GM21737 (cell line): ENCODE results near the gene SPEG.

ENCODE experiments used
- ATAC-seq: cut with Tn5 transposase; IDR thresholded peaks from one replicate; pipeline ENCODE4 v1.9.1; 2021; ENCODE audit warnings: mild to moderate bottlenecking, moderate library complexity; ENCODE audit not compliant: unreplicated experiment

Gene SPEG

DNA sequence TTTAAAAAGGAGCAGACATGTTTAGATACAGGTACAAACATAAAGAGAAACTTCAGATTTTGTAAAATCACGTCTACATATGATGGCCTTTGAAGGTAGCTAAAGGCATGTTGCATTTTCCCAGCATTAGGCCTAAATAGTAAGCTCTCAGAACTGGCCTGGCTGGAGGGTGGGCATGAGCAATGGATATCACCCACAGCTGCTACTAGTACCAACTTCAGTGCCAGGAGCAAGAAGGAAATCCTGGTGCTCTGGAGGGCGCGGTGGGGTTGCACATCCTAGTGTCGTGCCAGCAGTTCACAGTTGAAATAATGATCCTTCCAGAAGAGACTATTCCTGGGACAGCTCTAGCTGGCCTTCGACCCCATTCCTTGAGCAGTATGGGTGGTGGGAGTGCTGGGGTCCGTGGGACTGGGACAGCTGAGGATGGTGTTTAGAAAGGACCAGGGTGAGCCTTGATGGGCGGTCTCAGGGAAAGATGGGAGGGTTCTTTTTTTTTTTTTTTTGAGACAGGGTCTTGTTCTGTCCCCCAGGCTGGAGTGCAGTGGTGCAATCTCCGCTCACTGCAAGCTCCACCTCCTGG lies 11.6 kb upstream of the SPEG start:
- ATAC-seq = no peak

DNA sequence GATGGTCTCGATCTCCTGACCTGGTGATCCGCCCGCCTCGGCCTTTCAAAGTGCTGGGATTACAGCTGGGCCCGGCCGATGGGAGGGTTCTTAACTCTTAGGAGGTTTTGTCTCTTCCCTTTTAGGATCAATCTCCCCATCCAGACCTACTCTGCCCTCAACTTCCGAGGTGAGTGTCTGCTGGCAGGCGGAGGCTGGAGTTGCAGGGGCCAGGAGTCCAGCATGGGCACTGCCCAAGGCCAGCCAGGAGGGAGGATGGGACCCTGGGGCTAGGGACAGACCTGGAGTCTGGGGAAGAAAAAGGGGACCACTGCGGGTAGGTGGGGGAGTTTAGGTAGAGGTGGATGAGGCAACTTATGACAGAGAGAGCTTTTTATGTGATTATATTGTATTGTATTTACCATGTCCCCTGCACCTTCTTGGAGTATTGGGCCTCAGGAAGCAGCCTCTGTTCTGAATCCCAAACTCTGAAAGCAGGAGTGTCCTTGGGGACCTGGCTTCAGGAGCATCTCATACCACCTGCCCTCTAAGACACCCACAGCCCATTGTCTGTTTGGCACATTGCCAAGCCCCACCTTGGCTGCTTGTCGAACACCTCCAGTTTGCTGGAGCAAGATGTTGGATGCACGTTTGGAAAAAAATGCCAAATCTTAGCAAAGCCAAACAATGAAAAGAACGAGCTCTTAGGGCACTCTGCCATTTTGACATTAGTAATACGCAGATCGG lies 10.8 kb upstream of the SPEG start:
- no peak for ATAC-seq

- ATAC-seq = no peak
Observed at GRCh38 chr2:219425238-219426067, 9.2 kb upstream of the SPEG start.

- ATAC-seq = no peak
Observed at GRCh38 chr2:219426068-219426443, 8.6 kb upstream of the SPEG start.

DNA sequence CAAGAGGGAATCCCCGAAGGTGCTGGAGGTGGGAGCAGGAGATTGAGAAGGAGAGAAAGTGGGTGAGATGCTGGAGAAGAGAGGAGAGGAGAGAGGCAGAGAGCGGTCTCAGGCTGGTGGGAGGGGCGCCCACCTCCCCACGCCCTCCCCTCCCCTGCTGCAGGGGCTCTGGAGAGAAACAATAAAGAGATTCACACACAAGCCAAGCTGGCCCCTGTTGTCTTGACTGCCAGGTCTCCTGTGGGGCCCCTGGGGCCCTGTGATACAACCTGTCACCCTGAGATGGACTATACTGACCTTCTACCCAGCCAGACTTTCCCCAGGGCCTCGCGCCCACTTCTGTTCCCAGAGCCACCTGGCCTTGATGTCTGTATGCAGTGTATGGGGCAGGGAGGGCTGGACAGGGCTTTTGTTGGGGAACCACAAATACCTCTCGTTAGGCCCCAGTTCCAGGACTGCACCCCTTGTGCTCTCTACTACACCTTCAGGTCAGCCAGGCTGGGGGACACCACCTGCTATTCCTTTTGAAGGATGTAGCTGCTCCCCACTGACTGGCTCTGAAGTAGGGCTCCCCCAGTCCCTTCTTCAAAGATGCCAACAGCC lies 8.0 kb upstream of the SPEG start:
- no peak for ATAC-seq

DNA sequence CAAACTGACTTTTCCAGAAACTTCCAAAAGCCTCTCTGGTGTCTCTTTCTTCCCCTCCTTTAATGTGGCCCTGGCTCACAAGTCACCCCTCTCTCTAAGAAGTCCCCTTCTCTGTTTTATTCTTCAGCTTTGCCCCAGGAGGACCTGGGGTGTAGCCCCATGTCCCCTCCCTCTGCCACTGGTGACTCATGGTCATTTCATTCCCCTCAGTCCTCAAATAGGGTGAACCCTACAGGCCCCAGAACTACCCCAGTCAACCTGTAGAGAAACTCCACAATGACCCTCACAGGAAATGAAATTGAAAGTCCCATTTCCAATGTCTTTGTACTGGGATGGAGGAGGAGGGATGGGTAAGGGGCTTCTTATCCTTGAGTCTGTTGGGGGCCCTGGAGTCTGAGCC lies 6.2 kb upstream of the SPEG start:
- no peak for ATAC-seq

DNA sequence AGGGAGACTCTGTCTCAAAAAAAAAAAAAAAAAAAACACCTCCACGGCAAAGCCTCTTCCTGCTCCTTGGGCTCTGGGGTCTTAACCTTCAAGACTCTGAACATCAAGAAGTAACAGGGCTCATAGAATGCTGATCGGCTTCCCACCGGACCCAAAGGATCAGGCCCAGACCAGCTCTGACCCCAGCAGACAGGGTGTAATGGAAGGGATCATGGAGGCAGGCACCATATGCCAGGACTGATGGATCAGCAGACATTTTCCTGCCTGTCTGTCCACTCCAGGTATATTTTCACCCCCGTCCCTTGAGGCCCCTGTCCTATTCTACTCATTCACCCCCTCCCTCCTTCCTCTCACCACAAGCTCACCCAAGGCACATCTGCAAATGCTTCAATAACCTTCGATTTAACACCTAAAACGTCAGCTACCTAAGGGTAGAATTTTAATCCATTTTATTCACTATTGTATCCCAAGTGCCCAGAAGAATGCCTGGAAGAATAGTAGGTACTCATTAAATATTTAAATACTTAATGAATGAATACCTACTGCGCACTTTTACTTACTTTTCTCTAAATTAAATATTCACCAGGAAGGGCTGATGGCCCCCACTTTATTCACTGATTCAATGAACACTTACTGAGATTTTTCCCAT lies 4.6 kb upstream of the SPEG start:
- ATAC-seq = no peak

- no peak for ATAC-seq
Observed at GRCh38 chr2:219430633-219431615, 3.7 kb upstream of the SPEG start.

GRCh38 chr2:219433666-219434467 lies 776 bp upstream of the SPEG start:
- ATAC-seq = no peak

DNA sequence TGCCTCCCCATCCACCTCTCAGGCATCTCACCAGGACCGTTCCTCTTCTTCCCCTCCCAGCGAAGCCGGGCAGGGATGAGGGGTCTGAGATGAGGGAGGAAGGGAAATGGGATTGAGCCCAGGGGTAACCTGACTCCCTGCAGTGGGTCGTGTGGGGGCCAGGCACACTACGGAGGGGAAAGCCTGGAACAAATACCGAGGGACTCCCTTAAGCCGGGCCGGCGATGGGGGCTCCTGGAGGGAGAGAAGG lies 250 bp upstream of the SPEG start:
- no peak for ATAC-seq

DNA sequence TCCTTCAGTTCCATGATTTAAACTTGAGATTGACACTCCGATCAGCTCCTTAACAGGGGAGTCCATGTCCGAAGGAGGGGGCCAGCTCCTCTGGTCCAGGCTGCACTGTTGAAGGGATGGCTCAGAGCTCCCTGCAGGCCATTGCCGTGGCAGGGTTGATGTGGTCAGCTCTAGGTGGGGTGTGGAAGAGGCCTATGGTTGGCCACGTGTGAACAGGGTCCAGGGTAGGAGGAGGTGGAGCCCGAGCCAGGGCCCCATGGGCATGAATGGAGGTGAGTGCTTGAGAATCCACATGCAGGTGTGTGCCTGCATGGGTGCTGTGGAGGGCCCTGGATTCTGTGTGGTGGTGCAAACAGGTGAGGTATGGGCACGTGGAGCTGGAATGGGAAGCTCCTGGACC lies 1.1 kb downstream of the SPEG start:
- ATAC-seq = no peak

- no peak for ATAC-seq
Observed at GRCh38 chr2:219436491-219436890, 1.8 kb downstream of the SPEG start.

- ATAC-seq = no peak
Observed at GRCh38 chr2:219437141-219437540, 2.5 kb downstream of the SPEG start.

DNA sequence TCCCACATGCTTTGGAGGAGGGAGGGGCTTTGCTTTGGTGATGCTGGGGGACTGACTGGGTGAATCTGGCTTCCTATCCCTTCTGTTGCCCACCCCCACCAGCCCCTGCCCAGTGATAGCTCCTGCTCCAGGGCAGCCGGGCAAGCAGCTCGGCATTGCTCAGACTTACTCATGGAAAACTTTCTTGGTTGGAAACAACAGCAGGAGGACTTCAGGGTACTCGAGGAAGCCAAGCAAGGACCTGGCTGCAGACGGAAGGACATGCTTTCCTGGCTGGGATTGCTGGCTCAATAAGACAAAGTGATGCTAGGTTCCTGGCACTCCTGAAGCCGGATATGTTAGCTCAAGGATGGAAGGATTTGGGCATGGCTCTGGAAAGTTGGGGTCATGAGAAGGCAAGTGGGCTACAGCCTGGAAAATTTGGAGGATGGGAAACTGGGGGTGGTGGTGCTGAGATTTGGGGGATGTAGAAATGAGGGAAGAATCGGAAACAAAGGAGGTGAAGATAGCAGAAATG lies 3.1 kb downstream of the SPEG start:
- no peak for ATAC-seq

- no peak for ATAC-seq
Observed at GRCh38 chr2:219438453-219438852, 3.8 kb downstream of the SPEG start.

DNA sequence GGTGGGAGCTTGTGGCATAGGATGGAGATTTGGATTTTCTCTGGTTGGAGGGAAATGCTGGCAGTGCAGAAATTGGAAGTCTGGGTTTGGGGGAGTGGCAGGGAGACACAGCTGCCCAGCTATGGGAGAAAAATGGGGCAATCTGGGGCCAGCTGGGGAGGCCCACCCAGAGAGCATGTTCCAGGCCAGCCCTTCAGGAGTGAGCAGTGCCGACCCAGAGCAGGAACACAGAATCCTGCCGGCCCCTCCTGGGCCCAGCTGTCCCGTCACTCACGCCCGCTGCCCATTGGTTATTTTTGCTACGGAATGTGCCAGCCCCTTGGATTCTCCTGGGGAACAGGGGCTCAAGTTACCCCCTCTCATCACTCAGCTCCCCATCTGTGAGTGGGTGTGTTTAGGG lies 4.9 kb downstream of the SPEG start:
- no peak for ATAC-seq

- no peak for ATAC-seq
Observed at GRCh38 chr2:219440388-219441256, 6.0 kb downstream of the SPEG start.
